Tibial nerve (tissue), 4 donors: ENCODE results near the gene WNT6.

Experiments used
- CTCF ChIP-seq, 5 experiments: fragments of 200-600 bp in 3 of 5; fragments of 450-650 bp in 2 of 5; sonication (generic) in 3 of 5; IDR thresholded peaks; one replicate each; pipeline ENCODE4 v1.5.1; 2016 to 2019; ENCODE audit warnings: antibody characterized with exemption in 5 of 5, mild to moderate bottlenecking in 3 of 5, moderate library complexity in 2 of 5
- EP300 ChIP-seq, 2 donors: sonication (generic); formaldehyde crosslinking; IDR thresholded peaks; one replicate each; pipeline ENCODE4 v1.6.1; 2017; ENCODE audit warnings: antibody characterized with exemption in 2 of 2, mild to moderate bottlenecking in 1 of 2
- POLR2A ChIP-seq, 2 donors: fragments of 450-650 bp; IDR thresholded peaks; one replicate each; pipeline ENCODE4 v1.6.1; 2017; ENCODE audit warnings: antibody characterized with exemption in 2 of 2, mild to moderate bottlenecking in 2 of 2, moderate library complexity in 2 of 2

DNA sequence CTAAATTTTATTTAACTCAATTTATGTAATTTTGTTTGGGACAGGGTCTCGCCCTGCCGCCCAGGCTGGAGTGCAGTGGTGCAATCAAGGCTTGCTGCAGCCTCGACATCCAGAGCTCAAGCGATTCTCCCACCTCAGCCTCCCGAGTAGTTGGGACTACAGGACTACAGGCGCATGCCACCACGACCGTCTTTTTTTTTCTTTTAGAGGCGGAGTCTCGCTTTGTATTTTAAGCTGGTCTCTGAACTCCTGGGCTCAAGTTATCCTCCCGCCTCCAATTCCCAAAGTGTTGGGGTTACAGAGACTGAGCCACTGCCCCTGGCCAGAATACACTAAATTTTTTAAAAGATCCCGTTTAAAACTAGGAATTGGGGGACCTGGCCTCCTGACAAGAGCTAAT lies 39.5 kb downstream of the WNT6 start:
- no peak for TF ChIP-seq CTCF (IDR thresholded peaks at IDR 0.05)
- TF ChIP-seq POLR2A (IDR thresholded peaks at IDR 0.05), result no peak
- TF ChIP-seq EP300 (IDR thresholded peaks at IDR 0.05), result no peak
